NCI-H748 (cell line): Measurements from ENCODE around the gene OPRD1.

Experiments
- DNase-seq: peaks from one replicate; lab custom pipeline; 2025; ENCODE audit not compliant: unreplicated experiment; lab: John Stamatoyannopoulos, UW

OPRD1 gene

GRCh38 chr1:28882009-28882628, 70.1 kb downstream of the OPRD1 start:
- peak; percentile 87 for DNase-seq

- no peak for DNase-seq
These were observed 71.3 kb downstream of the OPRD1 start for GRCh38 chr1:28883242-28883616.

DNA sequence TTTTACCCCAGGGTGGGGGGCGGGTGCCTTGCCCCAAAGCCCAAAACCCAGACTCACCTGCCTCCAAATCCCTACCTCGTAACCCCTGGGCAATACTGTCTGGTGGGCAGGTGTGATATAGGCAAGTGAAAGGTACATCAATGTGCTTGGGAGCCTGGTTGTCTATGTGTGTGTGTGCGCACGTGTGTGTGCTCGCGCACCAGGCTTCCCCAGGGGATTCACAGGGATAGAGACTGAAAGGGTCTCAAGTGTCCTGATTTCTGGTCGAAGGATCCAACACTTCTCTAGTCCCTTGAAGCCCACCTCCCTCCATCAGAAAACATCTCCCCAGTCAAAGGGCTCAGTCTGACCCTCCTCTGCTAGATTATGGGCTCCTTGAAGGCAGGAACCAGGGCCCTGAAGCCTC, 73.5 kb downstream of the OPRD1 start:
- DNase-seq, result no peak

DNA sequence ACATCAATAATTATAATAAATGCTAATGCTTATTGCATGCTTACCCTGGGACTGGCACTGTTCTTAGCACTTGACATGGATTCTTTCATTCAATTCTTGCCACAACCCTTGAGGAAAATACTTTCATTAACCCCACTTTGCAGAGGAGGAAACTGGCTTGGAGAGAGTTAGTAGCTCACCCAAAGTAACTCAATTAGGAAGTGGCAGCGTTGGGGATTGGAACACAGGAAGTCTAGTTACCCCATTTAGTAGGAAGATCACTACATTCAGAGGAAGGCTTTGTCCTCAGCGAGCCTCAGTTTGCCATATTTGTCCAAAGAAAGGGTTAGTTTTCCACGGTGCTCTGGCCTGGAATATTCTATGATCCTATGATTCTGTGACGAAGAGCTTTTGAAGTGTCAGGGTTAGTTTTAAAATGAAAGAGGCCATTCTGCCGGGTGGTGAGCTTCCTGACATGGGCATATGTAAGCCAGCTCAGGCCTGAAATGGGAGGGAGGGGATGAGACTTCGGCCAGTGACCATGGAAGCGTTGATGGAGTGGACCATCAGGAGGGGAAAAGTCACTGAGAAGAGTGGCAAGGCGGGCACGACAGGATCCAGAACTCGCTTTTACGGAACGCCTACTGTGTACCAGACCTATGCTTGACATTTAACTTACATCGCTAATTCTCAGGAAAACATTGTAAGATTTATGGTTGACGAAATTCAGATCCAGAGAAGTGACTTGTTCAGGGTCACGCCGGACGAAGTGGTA, 74.2 kb downstream of the OPRD1 start:
- no peak for DNase-seq

DNA sequence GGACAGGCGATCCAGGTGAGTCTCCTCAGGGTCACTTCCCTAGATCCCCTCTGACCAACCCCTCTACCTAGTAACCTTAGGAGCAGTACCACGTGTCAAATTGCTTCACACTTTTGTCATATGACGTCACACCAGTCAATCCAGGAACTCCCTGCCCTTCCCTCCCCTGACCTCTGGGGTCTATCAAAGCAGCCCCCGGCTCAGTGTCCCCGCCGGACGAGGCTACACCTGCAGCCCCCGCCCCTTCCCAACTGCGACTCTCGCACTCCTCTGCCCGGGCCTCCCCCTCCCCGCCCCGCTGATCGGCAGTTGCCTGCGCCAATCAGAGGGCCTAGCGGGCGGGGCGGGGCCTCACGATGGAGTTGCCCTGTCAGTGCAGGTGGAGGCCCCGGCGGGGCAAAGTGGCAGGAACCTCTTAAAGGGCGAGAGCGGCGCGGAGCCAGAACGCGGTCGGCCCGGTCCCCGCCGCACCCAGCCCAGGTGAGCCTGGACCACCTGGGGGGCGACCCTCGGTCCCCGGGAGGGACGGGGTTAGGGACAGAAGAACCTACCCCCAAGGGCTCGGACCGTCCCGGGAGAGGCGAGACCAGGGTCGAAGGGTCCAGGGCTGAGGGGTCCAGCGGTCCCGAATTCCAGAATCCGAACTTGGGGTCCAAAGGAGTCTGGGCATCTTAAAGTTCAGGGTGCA, 74.9 kb downstream of the OPRD1 start:
- peak; percentile 84 for DNase-seq

GRCh38 chr1:28887419-28887834, 75.5 kb downstream of the OPRD1 start:
- DNase-seq, result no peak

GRCh38 chr1:28887835-28888682, 76.1 kb downstream of the OPRD1 start:
- peak; percentile 49 for DNase-seq

DNA sequence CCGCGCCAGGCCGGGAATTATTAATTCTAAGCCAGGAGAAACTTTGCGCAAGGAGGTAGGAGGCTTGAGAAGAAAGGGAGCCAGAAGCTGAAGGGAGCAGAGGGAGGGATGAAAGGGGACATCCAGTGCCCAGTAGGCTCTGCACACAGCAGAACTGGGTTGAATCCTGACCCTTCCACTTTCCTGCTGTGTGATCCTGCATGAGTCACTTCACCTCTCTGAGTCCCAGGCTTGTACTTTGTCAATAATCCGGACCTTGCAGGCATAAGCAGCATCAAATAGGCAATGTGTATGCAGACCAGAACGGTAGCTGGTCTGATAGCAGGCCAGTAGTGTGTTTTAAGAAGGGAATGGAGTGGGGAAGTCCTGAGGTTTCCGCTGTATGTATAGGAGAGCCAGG, 76.9 kb downstream of the OPRD1 start:
- DNase-seq, result no peak

DNA sequence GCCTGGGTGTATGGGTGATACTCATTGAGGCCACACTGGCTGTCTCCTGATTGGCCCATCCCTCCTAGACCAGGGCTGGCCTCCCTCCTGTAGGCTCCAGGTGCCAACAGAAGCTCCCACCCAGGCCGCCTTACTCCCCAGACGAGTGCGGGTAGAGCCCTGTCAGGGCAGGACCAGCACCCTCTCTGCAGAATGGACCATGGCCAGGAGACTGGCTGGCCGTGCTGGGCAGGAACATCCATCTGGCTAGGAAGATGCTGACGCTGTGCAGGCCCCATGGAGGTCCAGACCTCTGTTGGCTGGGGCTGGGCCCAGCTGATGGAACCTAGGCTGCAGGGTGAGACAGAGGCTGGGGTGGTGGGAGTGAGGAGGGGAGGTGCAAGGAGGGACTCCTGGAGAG, 77.4 kb downstream of the OPRD1 start:
- no peak for DNase-seq

- no peak for DNase-seq
These were observed 78.5 kb downstream of the OPRD1 start for GRCh38 chr1:28890435-28890834.

GRCh38 chr1:28890836-28891235, 78.9 kb downstream of the OPRD1 start:
- no peak for DNase-seq

GRCh38 chr1:28891256-28891655, 79.3 kb downstream of the OPRD1 start:
- DNase-seq, result no peak

DNA sequence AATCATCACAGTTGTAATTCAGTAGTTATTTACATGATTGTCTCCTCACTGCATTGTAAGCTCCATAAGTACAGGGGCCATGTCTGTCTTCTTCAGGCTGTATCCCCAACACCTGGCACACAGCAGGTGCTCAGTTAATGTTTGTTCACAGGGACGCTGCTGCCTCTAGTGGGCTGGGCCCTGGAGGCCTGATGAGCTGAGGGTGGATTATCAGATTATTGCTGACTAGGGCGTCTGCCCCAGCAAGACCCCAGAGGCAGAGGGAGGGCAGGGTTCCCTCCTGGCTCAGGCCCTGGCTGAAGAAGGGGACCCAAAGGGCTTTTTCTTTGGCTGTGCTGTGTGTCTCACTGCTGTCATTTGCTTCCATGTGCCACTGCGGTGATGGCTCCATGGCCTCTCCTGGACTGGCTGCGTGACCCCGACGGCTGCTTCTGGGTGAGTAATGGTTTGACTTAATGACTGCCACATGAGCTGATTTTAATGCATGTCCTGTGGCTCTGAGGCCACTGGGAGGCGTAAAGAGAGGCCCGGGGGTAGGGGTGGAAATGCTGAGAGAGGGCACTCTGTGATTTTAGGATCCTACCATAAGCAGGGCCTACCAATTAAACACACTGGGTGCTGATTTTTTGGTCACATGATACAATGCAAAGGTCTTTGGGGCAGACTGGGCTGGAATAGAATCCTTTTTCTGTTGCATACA, 81.6 kb downstream of the OPRD1 start:
- DNase-seq, result peak; percentile 24

- no peak for DNase-seq
These were observed 82.8 kb downstream of the OPRD1 start for GRCh38 chr1:28894785-28895184.

DNA sequence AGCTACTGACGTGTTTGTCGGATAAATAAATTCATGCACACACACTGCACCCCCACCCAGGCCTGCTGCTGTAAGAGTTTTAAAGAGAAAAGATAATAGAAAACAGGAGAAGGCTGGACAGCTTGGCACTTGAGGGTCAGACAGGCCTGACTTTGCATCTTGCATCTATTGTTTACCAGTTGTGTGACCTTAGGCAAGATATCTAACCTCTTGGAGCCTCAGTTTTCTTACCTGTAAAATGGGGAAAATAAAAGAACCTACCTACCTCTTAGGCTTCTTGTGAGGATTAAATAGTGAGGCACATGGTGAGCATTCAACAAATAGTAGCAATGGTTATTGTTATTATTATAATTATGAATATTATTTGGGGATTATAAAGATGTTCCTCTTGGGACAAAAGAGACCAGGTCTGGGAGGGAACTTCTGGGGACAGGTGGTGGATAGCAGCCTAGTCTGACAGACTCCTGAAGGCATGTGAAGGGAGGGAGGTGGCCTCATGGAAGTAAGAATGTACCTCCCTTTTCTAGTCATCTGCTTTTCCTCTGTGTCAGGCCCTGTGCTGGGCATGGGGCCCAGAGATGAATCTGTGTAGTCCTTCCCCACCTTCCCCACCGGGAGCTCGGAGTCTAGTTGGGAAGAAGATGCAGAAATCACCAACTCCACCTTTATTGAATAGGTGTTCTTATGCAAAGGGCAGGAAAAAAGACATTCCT, 84.1 kb downstream of the OPRD1 start:
- no peak for DNase-seq

- DNase-seq, result no peak
These were observed 84.6 kb downstream of the OPRD1 start for GRCh38 chr1:28896609-28896986.

DNA sequence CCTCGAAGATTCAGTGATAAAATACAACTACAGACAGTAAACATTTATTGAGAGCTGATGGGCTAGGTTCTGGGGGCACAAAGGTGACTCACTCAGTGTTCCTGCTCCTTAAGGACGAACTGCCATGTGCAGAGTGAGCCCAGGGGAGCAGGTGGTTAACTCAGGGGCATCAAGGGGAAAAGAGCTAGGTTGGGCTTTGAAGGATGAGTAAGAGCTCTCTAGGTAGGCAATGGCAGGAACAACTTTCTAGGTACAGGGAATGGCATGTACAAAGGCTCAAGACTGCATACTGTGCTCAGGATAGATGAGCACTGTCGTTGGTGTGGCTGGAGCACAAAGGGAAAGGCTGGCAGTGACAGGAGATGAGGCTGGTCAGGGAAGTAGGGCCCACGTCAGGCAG, 85.8 kb downstream of the OPRD1 start:
- DNase-seq, result no peak

- DNase-seq, result no peak
These were observed 86.5 kb downstream of the OPRD1 start for GRCh38 chr1:28898405-28898881.

GRCh38 chr1:28899267-28899666, 87.3 kb downstream of the OPRD1 start:
- no peak for DNase-seq

- DNase-seq, result no peak
These were observed 88.6 kb downstream of the OPRD1 start for GRCh38 chr1:28900562-28900961.
